WERI-Rb-1 (cell line): Measurements from ENCODE around the gene GLIS1.

Source experiments
- DNase-seq: peaks from one replicate; pipeline ENCODE4 v3.0.0-alpha.2; 2020
- H3K27ac ChIP-seq: fragments of 250-450 bp; sonication (Bioruptor Pico); 2 replicates; pipeline ENCODE4 v1.5.1; 2020; ENCODE audit warnings: mild to moderate bottlenecking, moderate library complexity
- H3K27me3 ChIP-seq: fragments of 250-450 bp; sonication (Bioruptor Pico); 2 replicates; pipeline ENCODE4 v1.5.1; 2021; ENCODE audit warnings: mild to moderate bottlenecking, low read depth, moderate library complexity; ENCODE audit not compliant: insufficient read depth, severe bottlenecking
- H3K36me3 ChIP-seq: fragments of 250-450 bp; sonication (Bioruptor Pico); 2 replicates; pipeline ENCODE4 v1.5.1; 2020; ENCODE audit warnings: mild to moderate bottlenecking, moderate library complexity
- H3K4me3 ChIP-seq: 2 replicates; pipeline ENCODE4 v1.5.1; 2011; ENCODE audit warnings: low read depth, mild to moderate bottlenecking, control low read depth, low read length
- H3K9me3 ChIP-seq: fragments of 250-450 bp; sonication (Bioruptor Pico); 2 replicates; pipeline ENCODE4 v1.5.1; 2021; ENCODE audit warnings: mild to moderate bottlenecking, moderate library complexity; ENCODE audit not compliant: severe bottlenecking
- CTCF ChIP-seq: IDR thresholded peaks from 2 replicates; pipeline ENCODE4 v1.5.1; 2011; ENCODE audit warnings: low read depth, mild to moderate bottlenecking, control low read depth, inconsistent platforms, low read length

Gene GLIS1

GRCh38 chr1:53594391-53595180, 144.4 kb downstream of the GLIS1 start:
- no peaks in the 10 kb centered on the region for H3K27me3 ChIP-seq
- no peaks in the 10 kb centered on the region for H3K9me3 ChIP-seq
- H3K27ac ChIP-seq, result no peak overlapping the region
- no peaks in the 10 kb centered on the region for H3K36me3 ChIP-seq
- H3K4me3 ChIP-seq, result no peak overlapping the region
- no peak for TF ChIP-seq CTCF
- DNase-seq, result no peak

- H3K27me3 ChIP-seq, result no peaks in the 10 kb centered on the region
- no peak overlapping the region for H3K27ac ChIP-seq
- TF ChIP-seq CTCF, result peak; percentile 68
- H3K4me3 ChIP-seq, result no peak overlapping the region
- DNase-seq, result peak; percentile 52
- no peaks in the 10 kb centered on the region for H3K9me3 ChIP-seq
- H3K36me3 ChIP-seq, result no peaks in the 10 kb centered on the region
These were observed 145.1 kb downstream of the GLIS1 start for GRCh38 chr1:53593758-53594380.

GRCh38 chr1:53592985-53593757, 145.8 kb downstream of the GLIS1 start:
- Histone ChIP-seq H3K27ac (no peak overlapping the region), H3K36me3 (no peaks in the 10 kb centered on the region), H3K9me3 (no peaks in the 10 kb centered on the region), H3K27me3 (no peaks in the 10 kb centered on the region), H3K4me3 (no peak overlapping the region)
- no peak for DNase-seq
- TF ChIP-seq CTCF, result no peak

- H3K9me3 ChIP-seq, result no peaks in the 10 kb centered on the region
- peak; percentile 35 for DNase-seq
- TF ChIP-seq CTCF, result peak; percentile 59
- H3K4me3 ChIP-seq, result no peak overlapping the region
- no peak overlapping the region for H3K27ac ChIP-seq
- no peaks in the 10 kb centered on the region for H3K27me3 ChIP-seq
- H3K36me3 ChIP-seq, result no peaks in the 10 kb centered on the region
These were observed 146.4 kb downstream of the GLIS1 start for GRCh38 chr1:53592521-53592982.

- H3K36me3 ChIP-seq, result no peaks in the 10 kb centered on the region
- no peak for TF ChIP-seq CTCF
These were observed 147.0 kb downstream of the GLIS1 start for GRCh38 chr1:53591924-53592323.

More at GRCh38 chr1:53591924-53592323, 147.0 kb downstream of the GLIS1 start:
- no peak for DNase-seq
- no peaks in the 10 kb centered on the region for H3K9me3 ChIP-seq
- H3K4me3 ChIP-seq, result no peak overlapping the region
- H3K27me3 ChIP-seq, result no peaks in the 10 kb centered on the region
- no peak overlapping the region for H3K27ac ChIP-seq
